HL-60 (cell line): ENCODE measurements around the gene IFITM10.

ENCODE experiments used
- DNase-seq, 2 experiments: peaks; one replicate each; pipeline ENCODE4 v3.0.0-alpha.2; 2010 to 2020; ENCODE audit warnings: low read depth in 1 of 2, low spot score in 1 of 2
- H3K27ac ChIP-seq: fragments of 250-450 bp; sonication (Bioruptor Pico); replicated peaks from 2 replicates; pipeline ENCODE4 v1.5.1; 2020; ENCODE audit warnings: mild to moderate bottlenecking, moderate library complexity
- H3K27me3 ChIP-seq: fragments of 250-450 bp; sonication (Bioruptor Pico); 2 replicates; pipeline ENCODE4 v1.5.1; 2021; ENCODE audit warnings: mild to moderate bottlenecking, moderate library complexity; ENCODE audit not compliant: insufficient read depth, poor library complexity, severe bottlenecking
- H3K4me3 ChIP-seq: replicated peaks from 2 replicates; pipeline ENCODE4 v1.5.1; 2011; ENCODE audit warnings: mild to moderate bottlenecking, control low read depth, low read length; ENCODE audit not compliant: insufficient read depth
- GABPA ChIP-seq: IDR thresholded peaks from 2 replicates; pipeline ENCODE4 v1.6.1; 2012; ENCODE audit warnings: low read depth
- POLR2AphosphoS5 ChIP-seq: IDR thresholded peaks from 2 replicates; pipeline ENCODE4 v1.6.1; 2012; ENCODE audit warnings: low read depth
- SPI1 ChIP-seq: IDR thresholded peaks from 2 replicates; pipeline ENCODE4 v1.6.1; 2012; ENCODE audit warnings: low read depth, mild to moderate bottlenecking, borderline replicate concordance
- TF ChIP-seq, protein P1 (sequence below): IDR thresholded peaks from 2 replicates; pipeline ENCODE4 v1.6.1; 2012; ENCODE audit warnings: low read depth; ENCODE audit not compliant: insufficient replicate concordance
- TF ChIP-seq, protein P2 (sequence below): IDR thresholded peaks from one replicate; pipeline ENCODE4 v1.5.1; 2011; ENCODE audit warnings: low read length, control low read depth, inconsistent platforms; ENCODE audit not compliant: insufficient read depth

Gene IFITM10

DNA sequence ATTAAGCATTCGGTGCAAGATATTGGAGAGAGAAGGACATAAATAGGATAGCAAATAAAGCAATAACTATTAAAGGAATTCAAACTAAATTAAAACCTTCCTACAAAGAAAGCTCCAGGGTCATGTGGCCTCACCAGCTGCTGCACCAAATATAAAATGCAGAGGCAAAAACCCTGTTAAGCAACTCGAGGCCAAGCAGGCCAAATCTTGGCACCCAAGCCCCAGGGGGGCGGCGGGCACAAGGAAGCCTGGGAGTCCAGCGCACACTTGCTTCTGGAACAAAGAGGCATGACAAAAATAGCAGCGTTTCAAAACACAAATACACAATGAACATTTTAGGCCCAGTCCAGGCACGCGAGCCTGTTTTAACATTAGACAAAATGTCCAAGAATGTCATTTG, 32.6 kb downstream of the IFITM10 start:
- TF ChIP-seq GABPA (no peak), SPI1 (no peak), POLR2AphosphoS5 (no peak)
- TF ChIP-seq, protein P1, sequence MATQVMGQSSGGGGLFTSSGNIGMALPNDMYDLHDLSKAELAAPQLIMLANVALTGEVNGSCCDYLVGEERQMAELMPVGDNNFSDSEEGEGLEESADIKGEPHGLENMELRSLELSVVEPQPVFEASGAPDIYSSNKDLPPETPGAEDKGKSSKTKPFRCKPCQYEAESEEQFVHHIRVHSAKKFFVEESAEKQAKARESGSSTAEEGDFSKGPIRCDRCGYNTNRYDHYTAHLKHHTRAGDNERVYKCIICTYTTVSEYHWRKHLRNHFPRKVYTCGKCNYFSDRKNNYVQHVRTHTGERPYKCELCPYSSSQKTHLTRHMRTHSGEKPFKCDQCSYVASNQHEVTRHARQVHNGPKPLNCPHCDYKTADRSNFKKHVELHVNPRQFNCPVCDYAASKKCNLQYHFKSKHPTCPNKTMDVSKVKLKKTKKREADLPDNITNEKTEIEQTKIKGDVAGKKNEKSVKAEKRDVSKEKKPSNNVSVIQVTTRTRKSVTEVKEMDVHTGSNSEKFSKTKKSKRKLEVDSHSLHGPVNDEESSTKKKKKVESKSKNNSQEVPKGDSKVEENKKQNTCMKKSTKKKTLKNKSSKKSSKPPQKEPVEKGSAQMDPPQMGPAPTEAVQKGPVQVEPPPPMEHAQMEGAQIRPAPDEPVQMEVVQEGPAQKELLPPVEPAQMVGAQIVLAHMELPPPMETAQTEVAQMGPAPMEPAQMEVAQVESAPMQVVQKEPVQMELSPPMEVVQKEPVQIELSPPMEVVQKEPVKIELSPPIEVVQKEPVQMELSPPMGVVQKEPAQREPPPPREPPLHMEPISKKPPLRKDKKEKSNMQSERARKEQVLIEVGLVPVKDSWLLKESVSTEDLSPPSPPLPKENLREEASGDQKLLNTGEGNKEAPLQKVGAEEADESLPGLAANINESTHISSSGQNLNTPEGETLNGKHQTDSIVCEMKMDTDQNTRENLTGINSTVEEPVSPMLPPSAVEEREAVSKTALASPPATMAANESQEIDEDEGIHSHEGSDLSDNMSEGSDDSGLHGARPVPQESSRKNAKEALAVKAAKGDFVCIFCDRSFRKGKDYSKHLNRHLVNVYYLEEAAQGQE: no peak
- TF ChIP-seq, protein P2, sequence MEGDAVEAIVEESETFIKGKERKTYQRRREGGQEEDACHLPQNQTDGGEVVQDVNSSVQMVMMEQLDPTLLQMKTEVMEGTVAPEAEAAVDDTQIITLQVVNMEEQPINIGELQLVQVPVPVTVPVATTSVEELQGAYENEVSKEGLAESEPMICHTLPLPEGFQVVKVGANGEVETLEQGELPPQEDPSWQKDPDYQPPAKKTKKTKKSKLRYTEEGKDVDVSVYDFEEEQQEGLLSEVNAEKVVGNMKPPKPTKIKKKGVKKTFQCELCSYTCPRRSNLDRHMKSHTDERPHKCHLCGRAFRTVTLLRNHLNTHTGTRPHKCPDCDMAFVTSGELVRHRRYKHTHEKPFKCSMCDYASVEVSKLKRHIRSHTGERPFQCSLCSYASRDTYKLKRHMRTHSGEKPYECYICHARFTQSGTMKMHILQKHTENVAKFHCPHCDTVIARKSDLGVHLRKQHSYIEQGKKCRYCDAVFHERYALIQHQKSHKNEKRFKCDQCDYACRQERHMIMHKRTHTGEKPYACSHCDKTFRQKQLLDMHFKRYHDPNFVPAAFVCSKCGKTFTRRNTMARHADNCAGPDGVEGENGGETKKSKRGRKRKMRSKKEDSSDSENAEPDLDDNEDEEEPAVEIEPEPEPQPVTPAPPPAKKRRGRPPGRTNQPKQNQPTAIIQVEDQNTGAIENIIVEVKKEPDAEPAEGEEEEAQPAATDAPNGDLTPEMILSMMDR: no peak
- Histone ChIP-seq H3K27me3 (no peaks in the 10 kb centered on the region), H3K4me3 (no peak overlapping the region), H3K27ac (no peak overlapping the region)
- no peak for DNase-seq

DNA sequence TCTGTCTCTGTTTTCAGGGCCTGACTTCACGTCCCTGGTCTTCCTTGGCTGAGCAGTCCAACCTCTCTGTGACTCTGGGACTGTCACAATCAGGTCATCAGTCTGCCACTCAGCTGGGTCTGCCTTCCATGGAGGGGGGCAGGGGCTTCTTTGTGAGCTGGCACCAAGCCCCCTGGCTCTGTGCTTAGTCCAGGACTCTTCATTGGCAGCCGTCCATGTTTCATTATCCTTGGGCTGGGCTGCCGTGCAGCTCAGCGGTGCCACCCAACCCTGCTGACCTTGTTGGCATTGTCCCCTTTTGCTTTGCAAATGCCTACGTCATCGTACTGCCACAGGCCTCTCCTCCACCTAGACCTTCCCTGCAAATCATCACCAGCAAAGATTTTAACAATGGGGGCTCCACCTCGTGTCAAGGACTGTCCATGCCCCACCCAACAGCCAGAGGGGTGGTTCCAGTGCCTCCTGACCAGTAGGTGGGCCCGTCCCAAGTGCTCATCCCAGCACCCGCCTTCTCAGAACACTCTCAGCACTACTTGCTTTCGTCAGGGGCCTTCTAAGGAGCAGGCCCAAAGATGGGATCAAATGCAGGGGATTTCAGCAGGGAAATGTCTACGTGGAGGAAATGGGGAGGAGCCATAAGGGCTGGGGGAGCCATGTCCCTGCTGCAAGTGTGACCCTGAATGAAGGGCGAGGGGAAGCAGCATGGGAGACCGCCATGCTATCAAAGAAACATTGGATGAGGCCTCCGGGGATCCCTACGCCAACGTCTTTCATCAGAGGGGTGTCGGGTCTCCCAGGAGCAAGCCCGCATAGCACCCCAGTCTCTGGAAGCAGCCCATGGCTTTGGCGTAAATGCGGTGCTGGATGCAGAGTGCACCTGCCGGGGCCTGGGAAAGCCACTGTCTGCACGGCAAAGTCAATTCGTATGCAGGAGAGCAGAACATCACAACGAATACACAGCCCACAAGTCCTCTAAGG, 35.2 kb downstream of the IFITM10 start:
- H3K27me3 ChIP-seq: no peaks in the 10 kb centered on the region
- no peak for DNase-seq

DNA sequence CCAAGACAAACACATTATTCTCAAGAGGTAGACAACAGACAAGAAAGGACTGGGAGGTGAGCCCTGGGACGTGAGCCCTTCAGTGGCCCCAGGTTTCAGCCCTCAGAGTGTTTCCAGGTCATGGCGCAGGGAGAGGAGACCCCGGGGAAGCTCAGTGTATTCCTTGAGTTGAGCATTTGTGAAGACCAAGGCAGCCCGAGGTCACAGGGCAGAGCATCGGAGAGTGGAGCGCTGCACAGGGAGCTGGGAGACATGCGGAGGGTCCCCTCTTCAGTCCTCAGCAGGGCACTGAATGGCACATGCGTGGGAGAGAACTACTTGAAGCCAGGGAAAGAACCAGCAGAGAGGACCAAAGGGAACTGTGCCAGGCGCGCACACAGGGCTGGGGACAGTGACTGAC, 41.7 kb downstream of the IFITM10 start:
- H3K4me3 ChIP-seq: no peak overlapping the region
- H3K27ac ChIP-seq: no peak overlapping the region
- H3K27me3 ChIP-seq: no peaks in the 10 kb centered on the region
- TF ChIP-seq, protein P1: no peak
- no peak for TF ChIP-seq GABPA
- TF ChIP-seq SPI1: no peak
- TF ChIP-seq, protein P2: no peak
- no peak for TF ChIP-seq POLR2AphosphoS5
- DNase-seq: no peak

More for the DNA sequence above, 35.2 kb downstream of the IFITM10 start:
- H3K27ac ChIP-seq: no peak overlapping the region
- TF ChIP-seq, protein P1: no peak
- TF ChIP-seq GABPA (no peak), POLR2AphosphoS5 (no peak)
- TF ChIP-seq, protein P2: no peak
- H3K4me3 ChIP-seq: no peak overlapping the region
